GM18870 (cell line): ENCODE data around the gene SCD.
A peak's percentile ranks its signal among the peaks of the same experiment; 100 is the strongest.

Source experiments
- ATAC-seq: cut with Tn5 transposase; IDR thresholded peaks from one replicate; pipeline ENCODE4 v1.9.1; 2021; ENCODE audit warnings: moderate library complexity; ENCODE audit not compliant: unreplicated experiment

SCD gene

GRCh38 chr10:100339236-100339635, 7.8 kb upstream of the SCD start:
- no peak for ATAC-seq

GRCh38 chr10:100340948-100341847, 5.8 kb upstream of the SCD start:
- ATAC-seq = no peak

- ATAC-seq = no peak
These were observed 4.9 kb upstream of the SCD start for GRCh38 chr10:100341953-100342626.

GRCh38 chr10:100342627-100342972, 4.4 kb upstream of the SCD start:
- no peak for ATAC-seq

- no peak for ATAC-seq
These were observed 2.7 kb upstream of the SCD start for GRCh38 chr10:100344241-100344788.

- ATAC-seq = no peak
These were observed 1.3 kb upstream of the SCD start for GRCh38 chr10:100345570-100346330.

- ATAC-seq = peak; percentile 11
These were observed 675 bp upstream of the SCD start for GRCh38 chr10:100346351-100346764.

GRCh38 chr10:100347568-100348195, 649 bp downstream of the SCD start:
- ATAC-seq = no peak

GRCh38 chr10:100348389-100348927, 1.4 kb downstream of the SCD start:
- no peak for ATAC-seq

- no peak for ATAC-seq
These were observed 2.1 kb downstream of the SCD start for GRCh38 chr10:100349087-100349486.

- no peak for ATAC-seq
These were observed 2.6 kb downstream of the SCD start for GRCh38 chr10:100349672-100350071.

GRCh38 chr10:100350914-100351485, 4.0 kb downstream of the SCD start:
- no peak for ATAC-seq

- no peak for ATAC-seq
These were observed 6.9 kb downstream of the SCD start for GRCh38 chr10:100353770-100354485.

GRCh38 chr10:100355086-100355485, 8.1 kb downstream of the SCD start:
- ATAC-seq = no peak

- no peak for ATAC-seq
These were observed 9.3 kb downstream of the SCD start for GRCh38 chr10:100356067-100357017.

- ATAC-seq = no peak
These were observed 10.2 kb downstream of the SCD start for GRCh38 chr10:100357059-100357858.

- no peak for ATAC-seq
These were observed 12.0 kb downstream of the SCD start for GRCh38 chr10:100359030-100359432.
